ENCODE measurements around the gene NEMP2.

GRCh38 chr2:190529486-190530247 lies 4.9 kb downstream of the NEMP2 start:
- TF ChIP-seq RAD21 (IDR thresholded peaks at IDR 0.05; ENCODE audit: low read depth) (no peak), ZBTB7A (IDR thresholded peaks at IDR 0.05; ENCODE audit: low read depth) (no peak), TEAD4 (IDR thresholded peaks at IDR 0.05) (no peak), YY1 (IDR thresholded peaks at IDR 0.05; ENCODE audit: low read depth) (no peak), EP300 (IDR thresholded peaks at IDR 0.05; ENCODE audit: borderline replicate concordance) (no peak), NFIC (IDR thresholded peaks at IDR 0.05) (no peak), EGR1 (IDR thresholded peaks at IDR 0.05) (no peak)
- TF ChIP-seq, protein P1, sequence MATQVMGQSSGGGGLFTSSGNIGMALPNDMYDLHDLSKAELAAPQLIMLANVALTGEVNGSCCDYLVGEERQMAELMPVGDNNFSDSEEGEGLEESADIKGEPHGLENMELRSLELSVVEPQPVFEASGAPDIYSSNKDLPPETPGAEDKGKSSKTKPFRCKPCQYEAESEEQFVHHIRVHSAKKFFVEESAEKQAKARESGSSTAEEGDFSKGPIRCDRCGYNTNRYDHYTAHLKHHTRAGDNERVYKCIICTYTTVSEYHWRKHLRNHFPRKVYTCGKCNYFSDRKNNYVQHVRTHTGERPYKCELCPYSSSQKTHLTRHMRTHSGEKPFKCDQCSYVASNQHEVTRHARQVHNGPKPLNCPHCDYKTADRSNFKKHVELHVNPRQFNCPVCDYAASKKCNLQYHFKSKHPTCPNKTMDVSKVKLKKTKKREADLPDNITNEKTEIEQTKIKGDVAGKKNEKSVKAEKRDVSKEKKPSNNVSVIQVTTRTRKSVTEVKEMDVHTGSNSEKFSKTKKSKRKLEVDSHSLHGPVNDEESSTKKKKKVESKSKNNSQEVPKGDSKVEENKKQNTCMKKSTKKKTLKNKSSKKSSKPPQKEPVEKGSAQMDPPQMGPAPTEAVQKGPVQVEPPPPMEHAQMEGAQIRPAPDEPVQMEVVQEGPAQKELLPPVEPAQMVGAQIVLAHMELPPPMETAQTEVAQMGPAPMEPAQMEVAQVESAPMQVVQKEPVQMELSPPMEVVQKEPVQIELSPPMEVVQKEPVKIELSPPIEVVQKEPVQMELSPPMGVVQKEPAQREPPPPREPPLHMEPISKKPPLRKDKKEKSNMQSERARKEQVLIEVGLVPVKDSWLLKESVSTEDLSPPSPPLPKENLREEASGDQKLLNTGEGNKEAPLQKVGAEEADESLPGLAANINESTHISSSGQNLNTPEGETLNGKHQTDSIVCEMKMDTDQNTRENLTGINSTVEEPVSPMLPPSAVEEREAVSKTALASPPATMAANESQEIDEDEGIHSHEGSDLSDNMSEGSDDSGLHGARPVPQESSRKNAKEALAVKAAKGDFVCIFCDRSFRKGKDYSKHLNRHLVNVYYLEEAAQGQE (IDR thresholded peaks at IDR 0.05; ENCODE audit: low read depth), result no peak
